Esophagus squamous epithelium (tissue), 4 donors: ENCODE measurements around the gene DST.

Experiments
- POLR2A ChIP-seq, 4 donors: fragments of 450-650 bp; IDR thresholded peaks; one replicate each; pipeline ENCODE4 v1.6.1; 2017; ENCODE audit warnings: antibody characterized with exemption in 4 of 4, mild to moderate bottlenecking in 4 of 4, moderate library complexity in 3 of 4
- TF ChIP-seq, protein P1 (sequence below), 6 experiments: fragments of 450-650 bp in 4 of 6; fragments of 200-600 bp in 2 of 6; sonication (generic) in 2 of 6; IDR thresholded peaks; one replicate each; pipeline ENCODE4 v1.5.1; 2016 to 2019; ENCODE audit warnings: antibody characterized with exemption in 6 of 6, mild to moderate bottlenecking in 4 of 6, moderate library complexity in 4 of 6

DNA sequence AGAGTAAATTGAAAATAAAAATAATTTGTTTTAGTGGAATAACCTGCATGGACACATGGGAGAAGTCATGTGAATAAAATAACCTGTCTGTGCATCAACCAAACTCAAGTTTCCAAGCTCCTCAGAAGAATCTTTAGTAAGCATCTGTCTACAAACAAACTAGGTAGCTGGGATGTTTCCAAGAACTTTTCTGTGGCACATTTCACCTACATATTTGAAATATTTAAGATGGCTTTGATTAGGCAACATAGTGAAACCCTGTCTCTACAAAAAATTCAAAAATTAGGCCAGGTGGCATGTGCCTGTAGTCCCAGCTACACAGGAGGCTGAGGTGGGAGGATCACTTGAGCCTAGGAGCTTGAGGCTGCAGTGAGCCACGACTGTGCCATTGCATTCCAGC, 168.2 kb downstream of the DST start:
- TF ChIP-seq, protein P1, sequence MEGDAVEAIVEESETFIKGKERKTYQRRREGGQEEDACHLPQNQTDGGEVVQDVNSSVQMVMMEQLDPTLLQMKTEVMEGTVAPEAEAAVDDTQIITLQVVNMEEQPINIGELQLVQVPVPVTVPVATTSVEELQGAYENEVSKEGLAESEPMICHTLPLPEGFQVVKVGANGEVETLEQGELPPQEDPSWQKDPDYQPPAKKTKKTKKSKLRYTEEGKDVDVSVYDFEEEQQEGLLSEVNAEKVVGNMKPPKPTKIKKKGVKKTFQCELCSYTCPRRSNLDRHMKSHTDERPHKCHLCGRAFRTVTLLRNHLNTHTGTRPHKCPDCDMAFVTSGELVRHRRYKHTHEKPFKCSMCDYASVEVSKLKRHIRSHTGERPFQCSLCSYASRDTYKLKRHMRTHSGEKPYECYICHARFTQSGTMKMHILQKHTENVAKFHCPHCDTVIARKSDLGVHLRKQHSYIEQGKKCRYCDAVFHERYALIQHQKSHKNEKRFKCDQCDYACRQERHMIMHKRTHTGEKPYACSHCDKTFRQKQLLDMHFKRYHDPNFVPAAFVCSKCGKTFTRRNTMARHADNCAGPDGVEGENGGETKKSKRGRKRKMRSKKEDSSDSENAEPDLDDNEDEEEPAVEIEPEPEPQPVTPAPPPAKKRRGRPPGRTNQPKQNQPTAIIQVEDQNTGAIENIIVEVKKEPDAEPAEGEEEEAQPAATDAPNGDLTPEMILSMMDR (IDR thresholded peaks at IDR 0.05) = no peak
- TF ChIP-seq POLR2A (IDR thresholded peaks at IDR 0.05) = no peak
